GM18868 (cell line): ENCODE measurements around the gene NAV2.

ENCODE experiments used
- ATAC-seq: cut with Tn5 transposase; IDR thresholded peaks from one replicate; pipeline ENCODE4 v1.9.1; 2021; ENCODE audit warnings: mild to moderate bottlenecking, moderate library complexity; ENCODE audit not compliant: unreplicated experiment

The NAV2 gene

GRCh38 chr11:20047769-20048154, 335.1 kb downstream of the NAV2 start:
- ATAC-seq: no peak

GRCh38 chr11:20048246-20048645, 335.6 kb downstream of the NAV2 start:
- no peak for ATAC-seq

DNA sequence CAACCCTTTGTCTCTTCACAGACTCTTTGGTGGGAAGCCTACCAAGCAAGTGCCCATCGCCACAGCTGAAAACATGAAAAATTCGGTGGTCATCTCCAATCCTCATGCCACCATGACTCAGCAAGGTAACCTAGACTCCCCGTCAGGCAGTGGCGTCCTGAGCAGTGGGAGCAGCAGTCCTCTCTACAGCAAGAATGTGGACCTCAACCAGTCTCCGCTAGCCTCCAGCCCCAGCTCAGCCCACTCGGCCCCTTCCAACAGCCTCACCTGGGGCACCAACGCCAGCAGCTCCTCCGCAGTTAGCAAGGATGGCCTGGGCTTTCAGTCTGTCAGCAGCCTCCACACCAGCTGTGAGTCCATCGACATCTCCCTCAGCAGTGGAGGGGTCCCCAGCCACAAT, 336.1 kb downstream of the NAV2 start:
- ATAC-seq: no peak

DNA sequence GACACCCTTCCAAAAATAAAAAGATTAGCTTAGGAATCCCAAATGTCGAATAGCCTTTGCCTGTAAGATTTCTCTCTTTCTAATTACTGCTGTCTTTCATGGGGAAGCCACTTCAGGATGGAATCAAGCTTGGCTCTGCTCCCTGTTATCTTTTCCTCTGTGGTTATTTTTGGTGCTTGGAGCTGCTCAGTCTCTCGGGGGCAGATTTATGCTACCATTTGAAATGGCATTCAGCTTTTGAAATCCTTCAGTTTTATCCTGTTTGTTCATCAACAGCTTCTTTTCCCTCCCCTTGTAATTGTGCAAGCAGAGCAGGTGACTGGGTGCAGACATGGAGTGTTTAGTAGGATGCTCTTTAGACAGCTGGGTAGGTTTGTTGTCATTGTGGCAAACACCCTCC, 336.6 kb downstream of the NAV2 start:
- no peak for ATAC-seq

GRCh38 chr11:20050048-20050447, 337.4 kb downstream of the NAV2 start:
- no peak for ATAC-seq

DNA sequence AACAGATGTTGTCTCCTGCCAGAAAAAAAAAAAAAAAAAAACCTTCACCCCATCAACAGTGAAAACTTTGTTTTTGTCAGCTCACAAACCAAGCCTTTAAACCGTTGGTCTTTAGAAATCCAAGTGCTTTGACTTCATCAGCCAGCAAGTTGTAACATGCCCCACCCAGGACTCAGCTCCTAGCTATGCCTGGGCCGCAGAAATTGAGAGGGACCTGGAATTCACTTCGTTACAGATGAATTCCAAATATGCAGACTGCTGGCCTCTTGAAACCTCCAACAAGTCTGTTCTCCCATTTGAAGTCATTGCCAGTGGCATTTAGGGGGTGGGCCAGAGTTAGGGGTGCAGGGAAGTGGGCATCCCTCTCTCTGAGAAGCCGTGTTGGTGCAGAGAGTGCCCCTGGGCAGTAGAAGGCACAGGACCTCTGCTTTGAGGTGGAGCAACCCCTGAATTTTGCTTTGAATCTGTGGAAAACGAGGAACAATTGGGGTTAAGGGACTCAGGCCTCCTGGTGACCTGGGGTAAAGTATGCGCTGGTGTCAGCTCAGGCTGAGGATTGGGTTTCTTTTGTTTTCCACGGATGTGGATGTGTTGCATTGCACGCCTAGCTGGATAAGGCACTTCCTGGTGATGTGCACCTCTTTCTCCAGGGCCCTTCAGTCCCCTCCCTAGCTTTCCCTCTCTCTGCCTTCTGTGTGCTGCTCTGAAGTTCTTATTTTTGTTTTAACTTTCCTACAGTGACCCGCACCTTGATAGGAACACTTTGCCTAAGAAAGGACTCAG, 338.1 kb downstream of the NAV2 start:
- ATAC-seq: no peak

DNA sequence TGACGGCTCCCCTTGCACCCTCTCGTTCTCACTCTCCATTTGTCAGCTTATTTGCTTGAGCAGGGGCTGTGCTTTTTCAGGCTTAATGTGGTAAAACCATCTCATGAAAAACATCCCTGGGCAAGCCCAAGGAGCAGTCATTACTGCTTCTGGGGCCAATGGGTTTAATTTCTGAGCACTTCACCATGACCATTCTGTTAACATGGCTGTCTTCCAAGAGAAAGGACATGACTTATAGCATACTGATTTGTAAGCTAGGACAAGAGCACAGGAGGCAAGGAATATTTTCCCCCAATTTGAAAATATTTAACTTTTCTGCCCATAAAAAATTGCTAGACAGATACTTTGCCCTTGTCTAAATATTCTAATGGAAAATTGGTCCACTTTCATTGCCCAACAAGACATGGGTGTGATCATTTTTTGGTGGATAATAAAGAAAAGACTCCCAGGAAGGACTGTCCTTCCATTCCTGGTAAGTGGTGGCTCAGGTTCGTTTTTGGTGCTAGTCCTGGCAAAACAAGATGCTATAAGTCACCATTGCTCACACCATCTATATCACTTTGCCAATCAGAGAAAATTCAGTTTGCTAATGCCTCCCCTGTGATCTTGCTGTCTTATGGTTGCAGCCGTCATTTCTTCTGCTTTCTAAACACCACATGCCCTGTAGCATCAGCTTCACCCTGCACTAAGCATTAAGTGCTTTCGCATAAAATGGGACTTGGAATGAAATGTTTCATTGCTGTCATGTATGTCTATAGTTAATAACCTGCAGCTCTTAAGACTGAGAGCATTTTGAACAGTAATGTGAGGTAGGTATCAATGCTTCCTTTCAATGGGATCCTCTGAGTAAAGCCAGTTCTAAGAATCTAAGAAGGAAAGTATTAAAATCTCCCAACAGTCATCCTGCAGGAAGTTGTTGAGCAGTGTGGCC, 339.1 kb downstream of the NAV2 start:
- ATAC-seq: no peak

- ATAC-seq: no peak
These were observed 340.9 kb downstream of the NAV2 start for GRCh38 chr11:20053572-20053971.

GRCh38 chr11:20054584-20054983, 341.9 kb downstream of the NAV2 start:
- no peak for ATAC-seq

GRCh38 chr11:20055312-20055711, 342.7 kb downstream of the NAV2 start:
- no peak for ATAC-seq

- ATAC-seq: no peak
These were observed 343.7 kb downstream of the NAV2 start for GRCh38 chr11:20056109-20056949.

- ATAC-seq: no peak
These were observed 344.6 kb downstream of the NAV2 start for GRCh38 chr11:20056950-20057943.

- no peak for ATAC-seq
These were observed 346.3 kb downstream of the NAV2 start for GRCh38 chr11:20058749-20059458.

GRCh38 chr11:20059587-20060021, 347.0 kb downstream of the NAV2 start:
- ATAC-seq: no peak

DNA sequence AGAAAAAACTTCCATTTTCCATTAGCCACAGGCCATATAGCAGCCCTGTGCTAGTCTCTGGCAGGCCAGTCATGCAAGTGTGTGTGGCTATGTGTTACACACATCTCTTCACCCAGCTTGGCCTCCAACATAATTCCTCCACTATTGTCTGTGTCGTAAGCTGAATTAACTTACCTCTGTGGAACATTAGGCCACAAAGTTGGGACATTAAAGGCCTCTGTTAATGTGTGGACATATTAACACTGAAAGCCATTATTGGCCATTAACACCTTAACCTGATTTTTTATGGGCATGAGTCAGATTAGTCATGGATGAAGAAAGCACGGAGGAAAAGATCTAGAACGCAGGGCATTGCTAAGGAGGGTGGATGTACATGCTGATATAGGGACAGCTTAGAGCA, 347.5 kb downstream of the NAV2 start:
- ATAC-seq: no peak

DNA sequence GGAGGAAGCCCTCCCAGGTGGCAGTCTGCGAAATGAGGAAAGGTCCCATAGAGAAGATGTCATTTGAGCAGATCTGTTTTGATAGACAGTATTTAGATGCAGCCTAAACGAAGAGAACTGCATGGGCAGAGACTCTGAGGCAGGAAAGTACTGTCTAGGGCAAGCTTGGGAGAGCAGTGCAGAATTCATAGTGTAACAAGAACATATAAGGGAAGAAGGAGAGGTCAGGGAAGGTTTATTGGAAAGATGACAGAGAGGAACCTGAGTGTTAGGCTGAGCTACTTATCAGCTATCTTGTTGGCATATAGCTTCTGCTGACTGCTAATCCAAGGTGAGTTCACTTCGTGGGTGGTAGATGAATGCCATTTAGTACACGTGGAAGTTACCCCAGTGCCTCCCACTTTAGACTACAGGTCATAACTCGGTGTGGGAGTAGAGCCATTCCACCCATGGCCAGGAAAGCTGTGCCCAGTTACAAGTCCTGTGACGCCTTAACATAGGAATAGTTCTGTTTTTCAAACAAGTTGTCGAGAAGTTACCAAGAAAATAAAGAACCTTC, 348.1 kb downstream of the NAV2 start:
- ATAC-seq: no peak

GRCh38 chr11:20061776-20062175, 349.1 kb downstream of the NAV2 start:
- ATAC-seq: no peak

DNA sequence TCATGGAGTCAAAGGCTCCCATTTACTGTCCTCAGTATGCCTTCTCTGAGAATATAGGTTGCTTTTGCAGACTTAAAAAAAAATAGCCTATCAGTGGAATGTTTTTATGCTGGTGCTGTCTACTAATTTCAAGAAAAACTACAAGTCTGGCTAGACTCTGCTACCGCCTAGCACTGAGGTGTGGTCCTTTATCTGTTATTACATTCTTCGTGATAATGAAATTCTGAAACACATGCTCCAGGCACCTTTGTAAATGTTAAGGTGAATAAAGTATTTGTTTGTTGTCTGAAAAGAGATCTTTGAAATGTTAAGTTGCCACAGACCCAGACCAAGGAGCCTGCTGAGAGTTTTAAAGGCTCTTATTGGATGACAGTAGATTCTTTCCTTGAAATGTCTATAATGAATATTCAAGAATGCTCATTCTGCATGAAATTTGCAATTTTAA, 352.3 kb downstream of the NAV2 start:
- ATAC-seq: no peak

DNA sequence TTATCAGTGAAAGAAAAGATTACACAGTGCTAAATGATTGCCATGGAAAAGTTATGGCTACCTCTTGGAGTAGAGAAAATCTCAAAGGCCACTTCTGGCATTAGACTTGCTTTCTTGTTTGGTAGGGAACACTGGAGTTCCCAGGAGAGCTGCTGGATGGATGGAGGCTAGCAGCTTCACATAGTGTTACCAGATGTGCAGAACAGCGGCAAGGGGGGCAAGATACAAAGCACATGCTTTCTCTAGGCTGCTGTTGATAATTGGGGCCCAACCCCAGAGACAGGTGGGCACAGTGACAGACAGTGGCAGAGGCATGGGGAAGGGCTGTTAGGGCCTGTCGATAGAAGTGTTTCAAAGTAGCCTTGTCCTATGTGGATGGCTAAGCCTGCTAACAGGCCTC, 352.8 kb downstream of the NAV2 start:
- ATAC-seq: no peak
